ENCODE results near the gene USHBP1. TPM values are rescaled to one million over a fixed set of nuclear protein-coding genes. Genes with fewer than 3 reads are reported as not detected.

Gene USHBP1
- total RNA-seq, 2 experiments from 2014 or later, result not detected

- no peak overlapping the region for H3K4me3 ChIP-seq (ENCODE audit: low read length)
- no peaks in the 10 kb centered on the region for H3K27me3 ChIP-seq (ENCODE audit: control insufficient read depth in 1 of 2, insufficient read depth in 2 of 2, low read length in 2 of 2)
- ChIA-PET CTCF (no interaction called here), POLR2A (no interaction called here)
- Mint-ChIP-seq H3K4me1 (ENCODE audit: low read depth) (no peaks in the 10 kb centered on the region), H3K36me3 (ENCODE audit: low read depth) (peaks cover 73% of the 10 kb centered on the region), H3K9me3 (no peaks in the 10 kb centered on the region), H3K4me3 (no peak overlapping the region), H3K27ac (no peak overlapping the region), H3K27me3 (no peaks in the 10 kb centered on the region)
- no peaks in the 10 kb centered on the region for H3K4me1 ChIP-seq (ENCODE audit: insufficient read depth, low read length)
- intact Hi-C loops (cut with DNase I, micrococcal nuclease), result no loop called here
- TF ChIP-seq, protein P1, sequence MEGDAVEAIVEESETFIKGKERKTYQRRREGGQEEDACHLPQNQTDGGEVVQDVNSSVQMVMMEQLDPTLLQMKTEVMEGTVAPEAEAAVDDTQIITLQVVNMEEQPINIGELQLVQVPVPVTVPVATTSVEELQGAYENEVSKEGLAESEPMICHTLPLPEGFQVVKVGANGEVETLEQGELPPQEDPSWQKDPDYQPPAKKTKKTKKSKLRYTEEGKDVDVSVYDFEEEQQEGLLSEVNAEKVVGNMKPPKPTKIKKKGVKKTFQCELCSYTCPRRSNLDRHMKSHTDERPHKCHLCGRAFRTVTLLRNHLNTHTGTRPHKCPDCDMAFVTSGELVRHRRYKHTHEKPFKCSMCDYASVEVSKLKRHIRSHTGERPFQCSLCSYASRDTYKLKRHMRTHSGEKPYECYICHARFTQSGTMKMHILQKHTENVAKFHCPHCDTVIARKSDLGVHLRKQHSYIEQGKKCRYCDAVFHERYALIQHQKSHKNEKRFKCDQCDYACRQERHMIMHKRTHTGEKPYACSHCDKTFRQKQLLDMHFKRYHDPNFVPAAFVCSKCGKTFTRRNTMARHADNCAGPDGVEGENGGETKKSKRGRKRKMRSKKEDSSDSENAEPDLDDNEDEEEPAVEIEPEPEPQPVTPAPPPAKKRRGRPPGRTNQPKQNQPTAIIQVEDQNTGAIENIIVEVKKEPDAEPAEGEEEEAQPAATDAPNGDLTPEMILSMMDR (IDR thresholded peaks at IDR 0.05), result no peak
- no peaks in the 10 kb centered on the region for H3K9me3 ChIP-seq (ENCODE audit: control insufficient read depth in 1 of 2, insufficient read depth in 1 of 2, low read length in 2 of 2)
- DNase-seq (peak in 2 of 14 experiments; percentile 41 to 59), ATAC-seq (ENCODE audit: poor library complexity) (peak; percentile 27)
- peaks cover 76% of the 10 kb centered on the region for H3K36me3 ChIP-seq (ENCODE audit: insufficient read depth, low read length)
- no peak overlapping the region for H3K27ac ChIP-seq (ENCODE audit: low read depth in 1 of 2, low read length in 2 of 2)
Observed at GRCh38 chr19:17202249-17202648, 62.3 kb downstream of the USHBP1 start.

DNA sequence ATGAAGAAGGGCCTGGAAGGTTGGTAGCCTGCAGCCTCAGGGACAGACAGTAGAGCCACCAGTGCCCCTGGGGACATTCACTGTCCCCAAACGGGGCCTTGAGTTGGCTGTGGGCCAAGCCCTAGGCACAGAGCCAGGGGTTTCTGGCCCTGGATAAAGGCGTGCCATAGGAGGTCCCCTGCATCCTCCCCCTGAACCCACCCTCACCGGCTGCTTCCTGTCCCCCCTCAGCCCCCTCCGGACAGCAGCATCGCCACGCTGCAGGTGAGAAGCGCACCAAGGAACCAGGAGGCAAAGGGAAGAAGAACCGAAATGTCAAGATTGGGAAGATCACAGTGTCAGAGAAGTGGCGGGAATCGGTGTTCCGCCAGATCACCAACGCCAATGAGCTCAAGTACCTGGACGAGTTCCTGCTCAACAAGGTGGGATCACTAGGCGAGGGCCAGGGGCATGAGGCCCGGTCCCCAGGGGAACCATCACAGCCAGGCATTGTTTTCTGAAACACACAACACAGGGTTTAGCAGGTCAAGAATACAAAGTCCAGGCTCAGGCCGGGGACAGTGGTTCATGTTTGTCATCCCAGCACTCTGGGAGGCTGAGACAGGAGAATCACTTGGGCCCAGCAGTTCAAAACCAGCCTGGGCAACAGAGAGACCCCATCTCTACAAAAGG, 64.0 kb downstream of the USHBP1 start:
- ATAC-seq (ENCODE audit: poor library complexity) (no peak), DNase-seq (no peak)
- intact Hi-C loops (cut with DNase I, micrococcal nuclease), result no loop called here
- H3K4me3 ChIP-seq (ENCODE audit: low read length), result no peak overlapping the region
- no peaks in the 10 kb centered on the region for H3K27me3 ChIP-seq (ENCODE audit: control insufficient read depth in 1 of 2, insufficient read depth in 2 of 2, low read length in 2 of 2)
- H3K4me1 Mint-ChIP-seq (ENCODE audit: low read depth), result no peaks in the 10 kb centered on the region
- H3K36me3 Mint-ChIP-seq (ENCODE audit: low read depth), result peaks cover 86% of the 10 kb centered on the region
- no peaks in the 10 kb centered on the region for H3K9me3 Mint-ChIP-seq
- H3K36me3 ChIP-seq (ENCODE audit: insufficient read depth, low read length), result peaks cover 71% of the 10 kb centered on the region
- H3K27me3 Mint-ChIP-seq, result no peaks in the 10 kb centered on the region
- ChIA-PET POLR2A (no interaction called here), CTCF (no interaction called here)
- no peaks in the 10 kb centered on the region for H3K4me1 ChIP-seq (ENCODE audit: insufficient read depth, low read length)
- H3K9me3 ChIP-seq (ENCODE audit: control insufficient read depth in 1 of 2, insufficient read depth in 1 of 2, low read length in 2 of 2), result no peaks in the 10 kb centered on the region
- no peak overlapping the region for H3K27ac ChIP-seq (ENCODE audit: low read depth in 1 of 2, low read length in 2 of 2)
- no peak overlapping the region for H3K4me3 Mint-ChIP-seq
- TF ChIP-seq, protein P1 (IDR thresholded peaks at IDR 0.05), result no peak
- H3K27ac Mint-ChIP-seq, result no peak overlapping the region

Other genes starting within 250 kb of the USHBP1 start
- gene CPAMD8, start 237.9 kb downstream of the USHBP1 start, total RNA-seq, result under 1 TPM; 0.05 to 0.34 TPM
- 10 to 100 TPM; 20.6 to 20.7 TPM for gene HAUS8, start 189.3 kb downstream of the USHBP1 start, total RNA-seq
- gene MYO9B, start 189.0 kb downstream of the USHBP1 start, total RNA-seq, result 100 to 1,000 TPM; 176 to 184 TPM
- gene USE1, start 49.4 kb downstream of the USHBP1 start, total RNA-seq, result 10 to 100 TPM; 23.1 to 24.3 TPM
- gene OCEL1, start 38.5 kb downstream of the USHBP1 start, total RNA-seq, result 10 to 100 TPM; 20.5 to 22.2 TPM
- gene NR2F6, start 18.8 kb downstream of the USHBP1 start, total RNA-seq, result 1 to 10 TPM in 1 of 2 experiments, under 1 TPM in 1; 0.74 to 1.1 TPM
- gene BABAM1, start 2.7 kb upstream of the USHBP1 start, total RNA-seq, result 10 to 100 TPM; 56.2 to 63.5 TPM
- 1 to 10 TPM in 1 of 2 experiments, under 1 TPM in 1; 0.85 to 1.9 TPM for gene ANKLE1, start 17.2 kb upstream of the USHBP1 start, total RNA-seq
- gene ABHD8, start 38.7 kb upstream of the USHBP1 start, total RNA-seq, result 1 to 10 TPM; 4.4 to 4.6 TPM
- gene MRPL34, start 41.1 kb upstream of the USHBP1 start, total RNA-seq, result 10 to 100 TPM; 28.4 to 28.7 TPM
- 10 to 100 TPM; 41.4 to 43.4 TPM for gene DDA1, start 44.8 kb upstream of the USHBP1 start, total RNA-seq
- gene ANO8, start 70.1 kb upstream of the USHBP1 start, total RNA-seq, result 10 to 100 TPM; 15.3 TPM
- 10 to 100 TPM; 21.2 to 24.0 TPM for gene GTPBP3, start 72.8 kb upstream of the USHBP1 start, total RNA-seq
- not detected for gene PLVAP, start 112.6 kb upstream of the USHBP1 start, total RNA-seq
- gene CCDC194, start 129.5 kb upstream of the USHBP1 start, total RNA-seq, result not detected
- gene BST2, start 140.9 kb upstream of the USHBP1 start, total RNA-seq, result 10 to 100 TPM; 16.1 to 16.8 TPM
- 10 to 100 TPM in 1 of 2 experiments, 1 to 10 TPM in 1; 9.8 to 10.7 TPM for gene MVB12A, start 155.3 kb upstream of the USHBP1 start, total RNA-seq
- not detected for gene TMEM221, start 183.9 kb upstream of the USHBP1 start, total RNA-seq
- not detected for gene NXNL1, start 196.2 kb upstream of the USHBP1 start, total RNA-seq
- gene SLC27A1, start 205.8 kb upstream of the USHBP1 start, total RNA-seq, result 1 to 10 TPM; 3.0 TPM
- gene PGLS, start 246.9 kb upstream of the USHBP1 start, total RNA-seq, result 10 to 100 TPM; 41.5 to 44.6 TPM

All from CD4-positive, alpha-beta T cell (primary cell).